KMS-11 (cell line): Measurements from ENCODE around the gene DNAJC22.
"Not testable (repeated sequence)": the region's sequence is repeated elsewhere in the genome, so short reads cannot be mapped to it uniquely, and the experiment has no call there.

Source experiments
- H2AFZ ChIP-seq: fragments of 200-600 bp; sonication (generic); 2 replicates; pipeline ENCODE4 v1.6.1; 2016; ENCODE audit warnings: antibody characterized with exemption, mixed run types, low read depth
- H3K27ac ChIP-seq: fragments of 200-600 bp; sonication (generic); 2 replicates; pipeline ENCODE4 v1.6.1; 2016; ENCODE audit warnings: mild to moderate bottlenecking, mixed run types
- H3K27me3 ChIP-seq: fragments of 200-600 bp; sonication (generic); 2 replicates; pipeline ENCODE4 v1.6.1; 2017; ENCODE audit warnings: mild to moderate bottlenecking, low read depth, mixed run types, moderate library complexity; ENCODE audit not compliant: insufficient read depth
- H3K36me3 ChIP-seq: fragments of 200-600 bp; sonication (generic); 2 replicates; pipeline ENCODE4 v1.6.1; 2017; ENCODE audit warnings: mild to moderate bottlenecking, mixed run types; ENCODE audit not compliant: insufficient read depth
- H3K4me1 ChIP-seq: fragments of 200-600 bp; sonication (generic); 2 replicates; pipeline ENCODE4 v1.6.1; 2016; ENCODE audit warnings: mild to moderate bottlenecking, low read depth, mixed run types; ENCODE audit not compliant: poor library complexity, severe bottlenecking
- H3K4me2 ChIP-seq: fragments of 200-600 bp; sonication (generic); 2 replicates; pipeline ENCODE4 v1.7.0; 2016; ENCODE audit warnings: mild to moderate bottlenecking, mixed run types
- H3K4me3 ChIP-seq: fragments of 200-600 bp; sonication (generic); IDR thresholded peaks from 2 replicates; pipeline ENCODE4 v1.6.1; 2017; ENCODE audit warnings: low read depth, low read length, mixed read lengths; ENCODE audit not compliant: insufficient read depth
- H3K79me2 ChIP-seq: fragments of 200-600 bp; sonication (generic); 2 replicates; pipeline ENCODE4 v1.6.1; 2016; ENCODE audit warnings: low read depth, mixed run types; ENCODE audit not compliant: insufficient read depth
- H3K9ac ChIP-seq: fragments of 200-600 bp; sonication (generic); 2 replicates; pipeline ENCODE4 v1.6.1; 2016; ENCODE audit warnings: mild to moderate bottlenecking, mixed run types
- H4K20me1 ChIP-seq: fragments of 200-600 bp; sonication (generic); 2 replicates; pipeline ENCODE4 v1.6.1; 2016; ENCODE audit warnings: mild to moderate bottlenecking, mixed run types; ENCODE audit not compliant: insufficient read depth
- TF ChIP-seq, protein P1 (sequence below): fragments of 200-600 bp; sonication (generic); conservative IDR thresholded peaks from 2 replicates; pipeline ENCODE4 v1.6.1; 2017; ENCODE audit warnings: low read depth, mild to moderate bottlenecking, antibody characterized with exemption, low read length, moderate library complexity, mixed read lengths

Gene DNAJC22

GRCh38 chr12:49369411-49370145, 22.9 kb downstream of the DNAJC22 start:
- peak overlapping the region; percentile 81 for H3K27ac ChIP-seq

DNA sequence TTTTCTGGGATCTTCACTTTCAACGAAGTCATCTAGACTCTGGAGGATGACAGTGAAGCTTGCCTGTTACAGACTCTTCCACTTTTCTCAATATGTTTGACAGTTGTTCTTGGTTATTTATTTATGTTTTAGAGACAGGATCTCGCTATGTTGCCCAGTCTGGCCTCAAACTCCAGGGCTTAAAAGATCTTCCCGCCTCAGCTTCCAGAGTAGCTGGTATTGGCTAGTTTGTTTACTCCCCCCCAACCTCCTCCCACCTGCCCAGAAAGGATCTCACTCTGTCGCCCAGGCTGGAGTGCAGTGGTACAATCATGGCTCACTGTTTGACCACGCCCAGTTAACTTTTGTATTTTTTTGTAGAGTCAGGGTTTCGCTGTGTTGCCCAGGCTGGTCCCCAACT, 23.9 kb downstream of the DNAJC22 start:
- peak overlapping the region; percentile 81; the same call in 1 of the 2 replicates for H3K27ac ChIP-seq
- no peak overlapping the region for H2AFZ ChIP-seq
- peaks cover 13% of the 10 kb centered on the region for H4K20me1 ChIP-seq
- H3K79me2 ChIP-seq: peaks cover 79% of the 10 kb centered on the region
- H3K4me2 ChIP-seq: peak overlapping the region; percentile 69
- TF ChIP-seq, protein P1, sequence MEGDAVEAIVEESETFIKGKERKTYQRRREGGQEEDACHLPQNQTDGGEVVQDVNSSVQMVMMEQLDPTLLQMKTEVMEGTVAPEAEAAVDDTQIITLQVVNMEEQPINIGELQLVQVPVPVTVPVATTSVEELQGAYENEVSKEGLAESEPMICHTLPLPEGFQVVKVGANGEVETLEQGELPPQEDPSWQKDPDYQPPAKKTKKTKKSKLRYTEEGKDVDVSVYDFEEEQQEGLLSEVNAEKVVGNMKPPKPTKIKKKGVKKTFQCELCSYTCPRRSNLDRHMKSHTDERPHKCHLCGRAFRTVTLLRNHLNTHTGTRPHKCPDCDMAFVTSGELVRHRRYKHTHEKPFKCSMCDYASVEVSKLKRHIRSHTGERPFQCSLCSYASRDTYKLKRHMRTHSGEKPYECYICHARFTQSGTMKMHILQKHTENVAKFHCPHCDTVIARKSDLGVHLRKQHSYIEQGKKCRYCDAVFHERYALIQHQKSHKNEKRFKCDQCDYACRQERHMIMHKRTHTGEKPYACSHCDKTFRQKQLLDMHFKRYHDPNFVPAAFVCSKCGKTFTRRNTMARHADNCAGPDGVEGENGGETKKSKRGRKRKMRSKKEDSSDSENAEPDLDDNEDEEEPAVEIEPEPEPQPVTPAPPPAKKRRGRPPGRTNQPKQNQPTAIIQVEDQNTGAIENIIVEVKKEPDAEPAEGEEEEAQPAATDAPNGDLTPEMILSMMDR: no peak
- no peak overlapping the region for H3K9ac ChIP-seq
- H3K36me3 ChIP-seq: no peaks in the 10 kb centered on the region
- no peaks in the 10 kb centered on the region for H3K27me3 ChIP-seq
- H3K4me3 ChIP-seq: no peak overlapping the region
- H3K4me1 ChIP-seq: peaks cover 67% of the 10 kb centered on the region

More at GRCh38 chr12:49369411-49370145, 22.9 kb downstream of the DNAJC22 start:
- H3K4me1 ChIP-seq: peaks cover 67% of the 10 kb centered on the region
- H3K4me3 ChIP-seq: peak overlapping the region; percentile 27
- H3K9ac ChIP-seq: peak overlapping the region; percentile 93
- TF ChIP-seq, protein P1: peak; percentile 62
- no peaks in the 10 kb centered on the region for H3K27me3 ChIP-seq
- no peaks in the 10 kb centered on the region for H3K36me3 ChIP-seq
- no peak overlapping the region for H2AFZ ChIP-seq
- H3K79me2 ChIP-seq: peaks cover 79% of the 10 kb centered on the region
- peak overlapping the region; percentile 69 for H3K4me2 ChIP-seq
- peaks cover 9% of the 10 kb centered on the region; the same call in 1 of the 2 replicates for H4K20me1 ChIP-seq

DNA sequence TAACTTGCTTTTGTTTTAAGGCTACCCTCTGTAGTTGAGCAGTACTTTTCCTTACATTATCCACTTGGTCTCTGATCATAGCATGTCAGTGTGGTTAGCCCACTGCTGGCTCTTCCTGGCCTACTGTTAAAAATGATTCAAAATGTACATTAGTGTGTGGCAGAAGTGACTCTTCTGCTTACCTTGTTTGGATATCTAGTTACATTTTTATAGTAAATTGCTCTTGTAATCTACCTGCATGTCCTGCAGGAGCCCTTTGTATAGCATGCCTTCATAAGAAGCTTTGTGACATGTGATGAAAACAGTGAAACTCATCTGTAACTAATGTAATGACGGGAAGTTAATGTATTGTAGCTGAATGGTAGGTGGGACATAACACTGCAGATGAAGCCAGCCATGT, 28.7 kb downstream of the DNAJC22 start:
- H4K20me1 ChIP-seq: peaks cover 15% of the 10 kb centered on the region
- no peak overlapping the region for H2AFZ ChIP-seq
- no peaks in the 10 kb centered on the region for H3K36me3 ChIP-seq
- H3K27ac ChIP-seq: peak overlapping the region; percentile 20; the same call in 1 of the 2 replicates
- no peak overlapping the region for H3K4me2 ChIP-seq
- H3K9ac ChIP-seq: no peak overlapping the region
- peaks cover 98% of the 10 kb centered on the region for H3K79me2 ChIP-seq
- no peak overlapping the region for H3K4me3 ChIP-seq
- TF ChIP-seq, protein P1: no peak
- H3K27me3 ChIP-seq: no peaks in the 10 kb centered on the region
- peaks cover 45% of the 10 kb centered on the region for H3K4me1 ChIP-seq

DNA sequence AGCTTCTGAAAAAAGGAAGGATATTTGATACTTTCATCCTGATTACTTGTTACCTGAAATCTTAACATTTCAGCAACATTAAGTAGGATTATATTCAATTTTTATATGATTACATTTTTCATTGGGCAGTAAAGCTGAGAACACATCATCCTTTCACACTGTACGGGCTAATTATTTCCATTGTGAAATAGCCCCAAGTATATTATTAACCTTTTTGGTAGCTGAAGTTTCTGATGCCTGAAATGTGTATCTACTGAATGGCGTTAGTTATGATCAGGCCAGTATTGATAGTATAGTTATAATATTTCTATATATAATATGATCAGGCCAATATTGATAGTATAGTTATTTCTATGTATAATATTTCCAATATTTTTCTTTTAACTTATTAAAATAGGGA, 30.7 kb downstream of the DNAJC22 start:
- H3K79me2 ChIP-seq: peaks cover 96% of the 10 kb centered on the region
- H3K4me3 ChIP-seq: no peak overlapping the region
- H4K20me1 ChIP-seq: peaks cover 25% of the 10 kb centered on the region
- H3K4me2 ChIP-seq: no peak overlapping the region
- no peaks in the 10 kb centered on the region for H3K27me3 ChIP-seq
- peaks cover 26% of the 10 kb centered on the region for H3K4me1 ChIP-seq
- no peaks in the 10 kb centered on the region for H3K36me3 ChIP-seq
- no peak overlapping the region for H2AFZ ChIP-seq
- TF ChIP-seq, protein P1: no peak
- no peak overlapping the region for H3K9ac ChIP-seq
- no peak overlapping the region for H3K27ac ChIP-seq

DNA sequence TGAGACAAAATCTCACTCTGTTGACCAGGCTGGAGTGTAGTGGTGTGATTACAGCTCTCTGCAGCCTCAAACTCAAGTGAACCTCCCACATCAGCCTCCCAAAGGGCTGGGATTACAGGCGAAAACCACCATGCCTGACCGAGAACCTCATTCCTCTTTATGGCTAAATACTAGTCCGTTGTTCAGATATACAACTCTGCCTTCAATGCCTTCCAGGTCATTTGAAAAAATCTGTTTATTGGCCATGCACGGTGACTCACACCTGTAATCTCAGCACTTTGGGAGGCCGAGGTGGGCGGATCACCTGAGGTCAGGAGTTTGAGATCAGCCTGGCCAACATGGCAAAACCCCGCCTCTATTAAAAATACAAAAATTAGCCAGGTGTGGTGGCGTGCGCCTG, 33.5 kb downstream of the DNAJC22 start:
- not testable (repeated sequence) for H3K27ac ChIP-seq, H3K9ac ChIP-seq, H3K27me3 ChIP-seq, H3K4me1 ChIP-seq, H3K36me3 ChIP-seq, H3K4me3 ChIP-seq, H3K4me2 ChIP-seq, H2AFZ ChIP-seq
- Histone ChIP-seq H3K79me2 (peaks cover 97% of the 10 kb centered on the region), H4K20me1 (peaks cover 28% of the 10 kb centered on the region)
